HuH-7 (cell line): ENCODE data around the gene PRLR.
A peak's percentile ranks its signal among the peaks of the same experiment; 100 is the strongest.
"Not testable (repeated sequence)": the region's sequence is repeated elsewhere in the genome, so short reads cannot be mapped to it uniquely, and the experiment has no call there.

Source experiments
- DNase-seq: peaks from one replicate; pipeline ENCODE4 v3.0.0; 2011; ENCODE audit warnings: low spot score

Gene PRLR

GRCh38 chr5:35124932-35125331, 105.4 kb downstream of the PRLR start:
- DNase-seq, result no peak

- DNase-seq, result no peak
These were observed 107.5 kb downstream of the PRLR start for GRCh38 chr5:35122819-35123218.

GRCh38 chr5:35120715-35121114, 109.6 kb downstream of the PRLR start:
- no peak for DNase-seq

GRCh38 chr5:35117967-35118366, 112.3 kb downstream of the PRLR start:
- no peak for DNase-seq

- no peak for DNase-seq
These were observed 114.4 kb downstream of the PRLR start for GRCh38 chr5:35115920-35116319.

DNA sequence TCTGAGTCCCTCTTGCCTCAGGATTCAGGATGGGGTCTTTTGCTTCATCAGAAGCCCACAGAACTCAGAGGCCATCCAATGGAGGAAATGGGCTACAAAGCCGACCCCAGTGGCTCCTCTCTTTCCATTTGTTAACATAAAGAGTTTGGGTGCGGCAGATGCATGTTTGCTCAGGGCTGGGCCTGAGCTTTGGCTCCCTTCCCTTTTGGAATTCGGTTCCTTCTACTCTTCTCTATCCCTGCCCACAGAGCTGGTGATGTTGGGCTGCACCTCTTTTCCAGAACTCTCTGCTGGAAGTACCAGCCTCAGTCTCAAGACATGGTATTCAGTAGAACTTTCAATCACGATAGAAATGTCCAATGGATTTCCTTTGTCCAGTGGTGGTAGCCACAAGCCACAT, 115.6 kb downstream of the PRLR start:
- DNase-seq, result no peak

DNA sequence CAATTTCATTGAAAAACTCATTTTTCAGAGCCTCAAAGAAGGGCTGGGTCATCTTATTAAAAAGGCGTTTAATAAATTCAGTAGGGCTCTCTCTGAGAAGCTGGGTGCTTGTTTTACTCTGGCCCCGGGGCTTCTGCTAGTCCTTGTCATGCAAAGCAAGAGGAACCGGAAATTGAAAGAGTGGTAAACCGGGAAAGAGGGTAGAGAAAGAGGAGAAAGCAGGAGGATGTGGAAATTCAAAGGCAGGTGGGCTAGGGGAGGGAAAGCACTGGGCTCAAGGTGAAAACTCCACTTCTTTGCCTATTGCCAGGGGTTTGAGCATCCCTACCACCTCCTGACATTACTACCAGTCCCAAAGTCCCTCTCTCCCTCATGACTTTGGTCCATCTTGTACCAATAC, 118.0 kb downstream of the PRLR start:
- DNase-seq, result no peak

DNA sequence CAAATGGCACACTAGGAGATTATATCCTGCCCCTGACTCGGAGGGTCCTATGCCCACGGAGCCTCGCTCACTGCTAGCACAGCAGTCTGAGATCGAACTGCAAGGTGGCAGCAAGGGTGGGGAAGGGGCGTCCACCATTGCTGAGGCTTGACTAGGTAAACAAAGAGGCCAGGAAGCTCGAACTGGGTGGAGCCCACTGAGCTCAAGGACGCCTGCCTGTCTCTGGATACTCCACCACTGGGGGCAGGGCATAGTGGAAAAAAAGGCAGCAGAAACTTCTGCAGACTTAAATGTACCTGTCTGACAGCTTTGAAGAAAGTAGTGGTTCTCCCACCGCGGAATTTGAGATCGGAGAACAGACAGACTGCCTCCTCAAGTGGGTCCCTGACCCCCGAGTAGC, 125.7 kb downstream of the PRLR start:
- not testable (repeated sequence) for DNase-seq

DNA sequence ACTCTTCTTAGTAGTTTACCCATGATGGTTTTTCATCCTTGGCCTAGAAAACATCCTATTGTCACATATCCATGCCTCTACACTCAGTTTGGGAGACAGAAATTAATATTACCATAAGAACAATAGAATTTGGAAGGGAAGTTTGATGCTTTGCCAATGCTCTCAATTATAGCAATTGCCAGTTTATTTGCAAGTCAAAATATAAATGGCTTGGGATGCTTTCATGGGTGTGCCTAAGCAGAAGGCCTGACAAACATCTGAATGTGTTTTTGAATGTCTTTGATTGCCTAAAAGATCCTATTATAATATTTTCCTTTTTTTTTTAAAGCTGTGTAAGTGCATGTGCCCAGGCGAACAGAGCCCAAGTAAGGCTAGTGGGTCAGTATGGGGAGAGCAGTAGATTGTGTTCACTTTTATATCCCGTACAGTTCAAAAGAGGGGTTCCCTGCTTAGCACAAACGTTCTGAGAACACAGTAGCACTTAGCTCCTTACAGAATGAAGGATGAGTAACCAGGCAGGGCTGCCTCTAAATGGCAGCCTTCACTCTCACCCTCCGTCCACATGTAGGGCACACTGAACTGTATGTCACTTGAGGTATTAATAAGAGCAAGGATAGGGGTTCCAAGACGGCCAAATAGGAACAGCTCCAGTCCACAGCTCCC, 126.5 kb downstream of the PRLR start:
- DNase-seq, result no peak

- DNase-seq, result not testable (repeated sequence)
These were observed 128.6 kb downstream of the PRLR start for GRCh38 chr5:35101720-35102119.

DNA sequence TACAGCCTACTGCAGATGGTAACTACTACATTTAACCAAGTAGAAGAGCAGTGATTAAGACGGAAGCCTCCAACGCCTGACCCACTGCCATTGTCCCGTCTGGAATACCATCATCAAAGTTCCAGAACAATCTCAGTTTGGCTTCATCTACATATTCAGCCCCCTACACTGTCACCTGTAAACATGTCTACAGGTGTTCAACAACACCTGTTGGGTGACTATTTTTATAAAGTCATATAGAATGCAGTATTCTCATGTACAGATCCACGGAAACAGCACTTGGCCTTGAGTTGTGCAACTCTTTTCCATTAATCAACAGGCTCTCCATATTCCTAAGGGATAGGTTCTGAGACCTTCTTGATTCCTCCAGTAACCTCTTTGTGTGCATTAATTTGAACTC, 129.3 kb downstream of the PRLR start:
- no peak for DNase-seq

- no peak for DNase-seq
These were observed 132.1 kb downstream of the PRLR start for GRCh38 chr5:35098214-35098613.

DNA sequence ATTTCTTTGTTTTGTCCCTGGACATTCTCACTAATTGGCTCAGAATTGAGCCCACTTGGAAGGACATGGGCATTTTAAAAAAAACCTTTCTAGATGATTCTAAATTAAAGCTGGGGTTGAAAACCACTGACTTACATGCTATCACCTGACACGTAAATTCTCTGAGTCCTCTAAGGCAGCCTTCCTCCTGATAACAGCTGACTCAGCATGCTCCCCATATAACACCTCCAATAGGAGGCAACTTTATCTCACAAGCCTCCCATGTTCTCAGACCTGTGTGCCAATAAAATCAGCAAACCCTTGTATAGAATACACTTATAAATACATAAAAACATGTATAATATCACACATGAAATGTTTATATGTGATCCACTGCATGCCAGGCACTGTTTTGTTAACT, 133.4 kb downstream of the PRLR start:
- no peak for DNase-seq

DNA sequence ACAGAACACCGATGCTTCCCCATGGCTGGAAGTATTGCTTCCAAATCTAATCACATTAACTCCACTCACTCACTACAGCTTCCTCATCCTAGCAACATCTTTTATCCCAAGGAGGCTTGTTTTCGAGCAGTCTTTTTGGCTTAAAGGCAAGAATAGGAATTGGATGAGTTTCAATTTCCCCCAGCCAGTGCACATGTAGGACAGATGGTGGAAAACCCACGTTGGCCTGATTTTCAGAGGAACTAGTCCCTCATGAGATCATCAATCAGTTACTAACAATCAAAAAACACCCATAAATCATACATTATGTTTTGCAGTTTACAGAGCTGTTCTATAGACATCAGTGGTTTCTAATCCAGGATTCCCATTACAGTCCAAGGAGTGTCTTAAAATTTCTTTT, 134.1 kb downstream of the PRLR start:
- no peak for DNase-seq

DNA sequence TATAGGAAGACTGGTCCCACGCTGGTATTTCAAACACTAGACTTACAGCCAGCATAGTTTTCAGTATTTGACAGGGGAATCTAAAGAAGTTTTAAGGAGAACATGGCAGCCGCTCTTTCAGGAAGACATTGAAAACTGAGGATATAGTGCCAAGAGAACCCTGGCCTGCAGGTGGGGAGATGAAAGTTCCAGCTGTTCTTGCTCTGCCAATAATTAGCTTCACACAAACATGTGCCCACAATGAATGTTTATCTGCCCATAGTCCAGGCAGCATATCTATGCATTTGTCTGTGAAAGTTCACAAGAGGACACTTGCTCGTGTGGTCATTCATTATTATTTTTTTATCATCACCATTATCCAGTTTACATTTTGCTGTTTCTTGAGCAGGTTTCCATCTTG, 134.9 kb downstream of the PRLR start:
- no peak for DNase-seq

DNA sequence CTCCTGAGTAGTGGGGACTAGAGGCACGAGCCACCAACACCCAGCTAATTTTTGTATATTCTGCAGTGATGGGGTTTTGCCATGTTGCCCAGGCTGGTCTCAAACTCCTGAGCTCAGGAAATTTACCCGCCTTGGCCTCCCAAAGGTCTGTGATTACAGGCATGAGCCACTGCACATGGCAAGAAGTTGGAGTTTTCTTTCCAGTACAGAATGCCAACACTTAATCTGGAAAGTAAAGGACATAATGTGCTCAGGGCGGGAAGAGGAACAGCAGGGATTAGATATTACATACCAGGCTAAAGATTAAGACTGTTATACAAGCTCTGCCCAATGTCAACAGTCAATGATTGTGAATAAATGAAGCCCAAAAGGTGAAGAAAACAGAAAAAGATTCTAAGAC, 135.3 kb downstream of the PRLR start:
- DNase-seq, result no peak

GRCh38 chr5:35092703-35093102, 137.6 kb downstream of the PRLR start:
- no peak for DNase-seq

- DNase-seq, result no peak
These were observed 138.6 kb downstream of the PRLR start for GRCh38 chr5:35091704-35092103.

DNA sequence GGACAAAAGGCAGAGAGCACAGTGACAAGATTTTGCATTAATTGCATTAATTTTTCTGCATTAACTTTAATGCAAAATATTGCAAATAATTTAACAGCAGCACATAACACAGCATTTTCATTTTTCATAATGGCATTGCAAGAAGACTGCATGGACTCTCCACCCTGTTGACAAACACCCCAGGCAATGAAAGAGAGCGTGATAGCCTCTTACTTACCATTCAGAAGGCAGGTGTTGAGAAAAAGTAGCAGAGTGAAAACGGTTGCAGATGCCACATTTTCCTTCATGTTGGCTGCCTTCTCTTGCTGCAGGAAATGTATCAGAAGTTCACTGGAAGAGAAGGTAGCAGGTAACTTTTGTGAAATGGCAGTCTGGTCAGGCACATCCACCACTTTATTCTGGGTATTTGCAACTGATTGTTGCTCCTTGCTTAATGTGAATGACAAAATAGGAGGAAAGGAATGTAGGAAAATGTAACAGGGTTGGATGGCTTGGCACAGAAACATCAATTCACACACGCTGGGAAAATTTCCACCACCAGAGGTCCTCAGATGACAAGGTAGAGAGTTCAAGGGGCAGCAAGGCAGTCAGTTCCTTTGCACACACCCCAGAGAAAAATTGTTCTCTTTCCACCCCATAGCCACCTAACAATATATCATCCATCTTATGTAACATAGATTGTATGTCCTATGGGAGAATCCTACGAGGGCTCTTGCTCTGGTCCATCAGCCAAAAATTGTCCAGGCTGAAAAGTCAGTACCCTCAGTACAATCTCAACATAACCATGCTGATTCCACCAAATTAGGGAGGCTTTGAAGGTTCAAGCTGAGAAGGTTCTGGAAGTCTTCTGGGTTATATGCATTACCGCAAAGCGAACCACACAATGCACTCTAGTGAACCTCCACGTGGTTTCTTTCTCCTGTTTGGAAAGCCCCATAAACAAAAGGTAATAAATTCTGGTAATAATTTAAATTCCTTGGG, 140.7 kb downstream of the PRLR start:
- peak; percentile 66 for DNase-seq

- DNase-seq, result no peak
These were observed 142.3 kb downstream of the PRLR start for GRCh38 chr5:35087991-35088390.

DNA sequence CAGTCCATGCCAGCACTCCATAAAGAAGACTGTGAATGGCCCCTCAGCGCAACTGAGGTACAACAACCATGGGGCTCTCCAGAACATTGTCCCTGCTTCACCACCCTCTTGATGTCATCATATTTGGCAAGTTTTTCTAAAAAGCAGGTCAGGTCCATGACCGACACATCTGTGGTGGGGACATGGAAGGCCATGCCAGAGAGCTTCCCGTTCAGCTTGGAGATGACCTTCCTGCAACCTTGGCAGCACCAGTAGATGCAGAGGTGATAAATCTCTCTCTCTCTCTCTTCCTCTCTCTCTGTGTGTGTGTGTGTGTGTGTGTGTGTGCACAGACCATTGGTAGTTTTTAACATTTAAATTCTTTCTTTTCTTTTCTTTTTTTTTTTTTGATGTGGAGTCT, 147.1 kb downstream of the PRLR start:
- no peak for DNase-seq

DNA sequence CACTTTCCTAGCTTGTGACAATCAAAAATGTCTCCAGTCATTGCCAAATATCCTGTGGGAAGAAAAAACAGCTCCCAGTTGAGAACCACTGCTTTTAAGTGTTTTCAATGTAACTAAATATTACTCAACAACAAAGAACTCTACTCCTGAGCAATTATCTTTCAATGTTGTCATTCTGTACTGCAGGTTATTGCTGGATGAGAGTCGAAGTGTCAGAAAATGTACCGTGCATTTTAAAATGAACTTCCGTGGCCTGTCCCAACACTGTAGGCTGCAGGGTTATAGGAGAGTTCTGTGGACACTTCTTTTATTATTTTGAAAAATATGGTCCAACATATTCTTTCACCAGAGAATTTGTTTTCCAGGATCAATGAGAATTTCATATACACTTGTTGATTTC, 147.8 kb downstream of the PRLR start:
- DNase-seq, result no peak

DNA sequence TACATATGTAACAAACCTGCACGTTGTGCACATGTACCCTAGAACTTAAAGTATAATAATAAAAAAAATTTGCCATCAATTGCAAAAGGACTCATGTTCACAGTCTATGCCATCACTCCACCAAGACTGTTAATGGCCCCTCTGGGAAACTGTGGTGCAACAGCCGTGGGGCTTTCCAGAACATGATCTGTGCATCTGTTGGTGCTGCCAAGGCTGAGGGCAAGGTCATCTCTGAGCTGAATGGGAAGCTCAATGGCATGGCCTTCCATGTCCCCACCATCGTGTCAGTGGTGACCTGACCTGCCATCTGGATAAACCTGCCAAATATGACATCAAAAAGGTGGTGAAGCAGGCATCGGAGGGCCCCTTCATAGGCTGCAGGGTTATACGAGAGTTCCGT, 149.2 kb downstream of the PRLR start:
- DNase-seq, result no peak

- DNase-seq, result no peak
These were observed 157.1 kb downstream of the PRLR start for GRCh38 chr5:35073160-35073559.
